Measurements from ENCODE around the gene PRELID3B.

The PRELID3B gene

DNA sequence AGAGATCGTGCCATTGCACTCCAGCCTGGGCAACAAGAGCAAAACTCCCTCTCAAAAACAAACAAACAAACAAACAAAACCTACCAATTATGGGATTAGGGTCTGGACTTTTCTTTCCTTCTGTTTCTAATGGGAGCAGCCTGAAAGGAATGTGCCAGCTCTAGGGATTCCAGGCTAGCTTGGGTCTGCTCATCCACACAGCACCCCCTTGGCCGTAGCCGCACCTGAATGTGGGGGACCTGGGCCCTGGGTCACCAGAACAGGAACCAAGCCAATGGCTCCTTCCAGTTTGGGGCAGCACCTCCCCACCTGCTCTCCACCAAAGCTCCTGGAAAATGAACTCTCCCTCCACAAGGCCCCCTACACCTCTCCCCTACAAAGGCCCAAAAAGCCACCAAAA, 42.3 kb downstream of the PRELID3B start:
- no peaks in the 10 kb centered on the region for H3K27me3 ChIP-seq (ENCODE audit: low read depth, low read length)
- H3K4me3 ChIP-seq (ENCODE audit: low read depth in 1 of 2, low read length in 2 of 2), result no peak overlapping the region
- no peaks in the 10 kb centered on the region for H3K9me3 ChIP-seq (ENCODE audit: control insufficient read depth in 1 of 2, low read length in 2 of 2)
- H3K27ac ChIP-seq (ENCODE audit: low read length), result no peak overlapping the region
- peaks cover 25 to 65% of the 10 kb centered on the region in 2 donors for H3K36me3 ChIP-seq (ENCODE audit: control insufficient read depth in 1 of 2, insufficient read depth in 2 of 2, low read length in 2 of 2)
- peaks cover 10 to 23% of the 10 kb centered on the region in 2 donors for H3K4me1 ChIP-seq (ENCODE audit: control insufficient read depth in 1 of 2, insufficient read depth in 2 of 2, low read length in 2 of 2)

DNA sequence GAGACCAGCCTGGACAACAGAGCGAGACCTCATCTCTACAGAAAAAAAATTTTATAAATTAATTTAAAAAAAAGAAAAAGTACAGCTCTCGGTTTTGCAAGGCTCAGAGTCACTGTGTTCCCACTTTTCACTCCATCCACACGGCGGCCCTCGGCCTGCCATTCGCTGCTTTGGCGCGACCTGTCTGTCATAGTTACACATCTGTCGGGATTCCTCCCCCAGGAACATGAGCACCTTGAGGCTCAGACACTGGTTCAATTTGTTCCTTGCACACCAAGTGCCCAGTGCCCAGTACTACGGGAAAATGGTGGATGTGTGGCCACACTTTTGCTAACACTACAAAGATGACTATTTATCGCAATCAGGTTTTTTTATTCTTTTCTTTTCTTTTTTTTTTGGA, 43.9 kb downstream of the PRELID3B start:
- H3K36me3 ChIP-seq (ENCODE audit: control insufficient read depth in 1 of 2, insufficient read depth in 2 of 2, low read length in 2 of 2), result peaks cover 36 to 77% of the 10 kb centered on the region in 2 donors

DNA sequence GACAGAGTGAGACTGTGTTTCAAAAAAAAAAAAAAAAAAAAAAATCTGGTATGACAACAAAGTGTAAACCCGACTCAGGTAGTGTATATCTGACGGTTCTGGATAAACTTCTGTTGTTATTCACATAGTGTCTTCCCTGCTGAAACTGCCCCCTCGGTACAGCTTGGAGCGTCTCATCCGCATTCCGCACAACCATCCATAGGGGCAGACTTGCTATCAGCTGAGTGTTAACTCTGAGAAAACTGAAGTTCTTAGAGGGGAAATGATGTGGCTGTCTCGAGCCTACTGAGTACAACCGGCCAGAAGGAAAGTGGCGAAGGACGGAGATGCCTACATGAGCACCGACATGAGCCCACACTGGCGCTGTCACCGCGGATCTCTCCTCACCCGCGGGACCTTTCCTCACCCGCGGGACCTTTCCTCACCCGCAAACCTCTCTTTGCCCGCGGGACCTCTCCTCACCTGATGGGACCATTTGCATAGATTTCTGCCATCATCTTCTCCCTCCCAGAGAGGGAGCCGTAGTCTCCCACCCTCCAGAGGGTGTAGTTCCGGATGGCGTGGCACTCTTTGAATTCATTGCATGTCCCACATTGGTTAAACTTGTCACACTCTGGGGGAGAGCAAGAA, 45.3 kb downstream of the PRELID3B start:
- Histone ChIP-seq H3K27me3 (ENCODE audit: low read depth, low read length) (no peaks in the 10 kb centered on the region), H3K36me3 (ENCODE audit: control insufficient read depth in 1 of 2, insufficient read depth in 2 of 2, low read length in 2 of 2) (peaks cover 35 to 85% of the 10 kb centered on the region in 2 donors), H3K4me3 (ENCODE audit: low read depth in 1 of 2, low read length in 2 of 2) (no peak overlapping the region), H3K27ac (ENCODE audit: low read length) (no peak overlapping the region), H3K9me3 (ENCODE audit: control insufficient read depth in 1 of 2, low read length in 2 of 2) (no peaks in the 10 kb centered on the region), H3K4me1 (ENCODE audit: control insufficient read depth in 1 of 2, insufficient read depth in 2 of 2, low read length in 2 of 2) (no peaks in the 10 kb centered on the region)

More for the DNA sequence above, 43.9 kb downstream of the PRELID3B start:
- no peaks in the 10 kb centered on the region for H3K27me3 ChIP-seq (ENCODE audit: low read depth, low read length)
- H3K4me3 ChIP-seq (ENCODE audit: low read depth in 1 of 2, low read length in 2 of 2), result no peak overlapping the region
- no peak overlapping the region for H3K27ac ChIP-seq (ENCODE audit: low read length)
- no peaks in the 10 kb centered on the region for H3K9me3 ChIP-seq (ENCODE audit: control insufficient read depth in 1 of 2, low read length in 2 of 2)
- H3K4me1 ChIP-seq (ENCODE audit: control insufficient read depth in 1 of 2, insufficient read depth in 2 of 2, low read length in 2 of 2), result peaks cover 0 to 7% of the 10 kb centered on the region in 2 donors

DNA sequence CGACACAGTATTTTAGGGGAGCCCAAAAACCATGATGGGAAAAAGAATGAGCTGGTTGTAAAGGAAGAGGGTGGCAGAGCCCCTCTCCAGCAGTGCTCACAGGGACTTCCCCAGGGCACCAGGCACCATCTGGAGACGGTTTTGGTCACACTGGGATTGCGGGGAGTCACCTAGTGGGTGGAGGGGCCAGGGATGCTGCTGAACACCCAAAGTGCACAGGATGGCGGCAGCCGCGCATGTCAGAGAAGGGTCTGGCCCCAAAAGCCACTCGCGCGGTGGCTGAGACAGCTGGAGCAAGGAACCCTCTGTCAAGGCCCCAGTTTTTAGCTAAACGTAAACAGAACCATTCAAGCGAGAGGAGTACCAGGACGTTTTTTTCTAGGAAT, 46.4 kb downstream of the PRELID3B start:
- no peaks in the 10 kb centered on the region for H3K9me3 ChIP-seq (ENCODE audit: control insufficient read depth in 1 of 2, low read length in 2 of 2)
- peaks cover 36 to 84% of the 10 kb centered on the region in 2 donors for H3K36me3 ChIP-seq (ENCODE audit: control insufficient read depth in 1 of 2, insufficient read depth in 2 of 2, low read length in 2 of 2)
- no peak overlapping the region for H3K4me3 ChIP-seq (ENCODE audit: low read depth in 1 of 2, low read length in 2 of 2)
- H3K4me1 ChIP-seq (ENCODE audit: control insufficient read depth in 1 of 2, insufficient read depth in 2 of 2, low read length in 2 of 2), result no peaks in the 10 kb centered on the region
- no peaks in the 10 kb centered on the region for H3K27me3 ChIP-seq (ENCODE audit: low read depth, low read length)
- no peak overlapping the region for H3K27ac ChIP-seq (ENCODE audit: low read length)

DNA sequence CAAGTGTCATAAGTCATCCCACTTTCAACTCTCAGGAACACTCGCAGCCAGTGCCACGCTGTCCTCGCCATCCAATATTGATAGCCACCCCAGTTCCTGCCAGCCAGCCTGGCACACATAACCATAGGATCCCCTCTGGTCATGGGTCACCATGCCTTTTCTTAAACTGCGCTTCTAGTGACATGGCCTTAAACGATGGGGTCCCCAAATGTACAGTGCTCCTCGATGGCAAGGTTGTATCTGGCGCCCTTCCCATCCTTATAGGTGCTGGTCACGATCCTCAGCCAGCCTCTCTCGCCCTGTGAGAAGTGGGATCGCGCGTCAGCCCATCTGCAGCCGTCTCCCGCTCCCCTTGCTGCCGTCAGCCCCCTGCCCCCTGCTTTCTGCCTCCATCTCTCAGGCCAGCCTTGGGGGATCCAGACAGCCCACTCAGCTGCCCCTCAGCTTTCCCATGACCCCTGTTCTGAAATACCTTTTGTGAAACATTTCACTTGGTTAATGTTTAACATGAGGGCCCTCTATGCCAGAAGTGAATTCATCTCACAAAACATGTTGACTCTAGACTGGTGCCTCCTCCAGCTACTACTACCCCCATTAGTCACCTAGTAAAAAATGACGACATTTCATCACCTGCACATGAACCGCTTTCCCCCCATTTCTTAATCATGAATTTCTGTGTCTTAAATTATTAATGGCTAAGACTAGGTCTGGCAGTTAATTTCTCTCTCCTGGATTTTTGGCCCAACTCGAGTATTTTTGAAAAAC, 46.9 kb downstream of the PRELID3B start:
- Histone ChIP-seq H3K36me3 (ENCODE audit: control insufficient read depth in 1 of 2, insufficient read depth in 2 of 2, low read length in 2 of 2) (peaks cover 41 to 84% of the 10 kb centered on the region in 2 donors), H3K27ac (ENCODE audit: low read length) (no peak overlapping the region), H3K27me3 (ENCODE audit: low read depth, low read length) (no peaks in the 10 kb centered on the region), H3K4me3 (ENCODE audit: low read depth in 1 of 2, low read length in 2 of 2) (no peak overlapping the region), H3K4me1 (ENCODE audit: control insufficient read depth in 1 of 2, insufficient read depth in 2 of 2, low read length in 2 of 2) (no peaks in the 10 kb centered on the region), H3K9me3 (ENCODE audit: control insufficient read depth in 1 of 2, low read length in 2 of 2) (no peaks in the 10 kb centered on the region)

DNA sequence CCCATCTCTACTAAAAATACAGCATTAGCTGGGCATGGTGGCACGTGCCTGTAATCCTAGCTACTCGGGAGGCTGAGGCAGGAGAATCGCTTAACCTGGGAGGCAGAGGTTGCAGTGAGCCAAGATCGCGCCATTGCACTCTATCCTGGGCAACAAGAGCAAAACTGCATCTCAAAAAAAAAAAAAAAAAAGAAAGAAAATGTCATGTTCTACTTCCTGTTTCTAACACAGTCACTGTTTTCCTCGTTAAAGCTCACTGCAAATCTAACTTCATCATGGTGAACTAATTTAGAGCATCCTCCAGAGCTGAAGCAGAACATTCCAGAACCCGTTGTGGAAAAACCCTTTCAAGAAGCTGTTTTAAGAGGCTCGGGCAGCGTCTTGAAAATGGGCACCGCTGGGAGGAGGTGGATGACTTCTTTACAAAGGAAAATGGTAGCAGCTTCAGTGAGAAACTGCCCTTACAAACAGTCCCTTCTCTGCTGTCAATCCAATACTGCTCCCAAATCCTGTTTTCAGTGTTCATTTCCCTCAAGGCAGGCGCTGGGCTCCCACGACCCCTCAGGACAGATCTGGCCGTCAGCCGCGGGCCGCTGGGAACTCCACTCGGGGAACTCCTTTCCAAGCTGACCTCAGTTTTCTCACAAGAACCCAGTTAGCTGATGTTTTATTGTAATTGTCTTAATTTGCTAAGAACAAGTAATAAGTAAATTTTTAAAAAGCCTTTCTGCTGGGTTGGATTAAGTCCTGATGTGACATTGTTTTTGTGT, 48.0 kb downstream of the PRELID3B start:
- Histone ChIP-seq H3K36me3 (ENCODE audit: control insufficient read depth in 1 of 2, insufficient read depth in 2 of 2, low read length in 2 of 2) (peaks cover 47 to 87% of the 10 kb centered on the region in 2 donors), H3K9me3 (ENCODE audit: control insufficient read depth in 1 of 2, low read length in 2 of 2) (no peaks in the 10 kb centered on the region), H3K4me3 (ENCODE audit: low read depth in 1 of 2, low read length in 2 of 2) (no peak overlapping the region), H3K27me3 (ENCODE audit: low read depth, low read length) (no peaks in the 10 kb centered on the region), H3K4me1 (ENCODE audit: control insufficient read depth in 1 of 2, insufficient read depth in 2 of 2, low read length in 2 of 2) (no peaks in the 10 kb centered on the region), H3K27ac (ENCODE audit: low read length) (no peak overlapping the region)

DNA sequence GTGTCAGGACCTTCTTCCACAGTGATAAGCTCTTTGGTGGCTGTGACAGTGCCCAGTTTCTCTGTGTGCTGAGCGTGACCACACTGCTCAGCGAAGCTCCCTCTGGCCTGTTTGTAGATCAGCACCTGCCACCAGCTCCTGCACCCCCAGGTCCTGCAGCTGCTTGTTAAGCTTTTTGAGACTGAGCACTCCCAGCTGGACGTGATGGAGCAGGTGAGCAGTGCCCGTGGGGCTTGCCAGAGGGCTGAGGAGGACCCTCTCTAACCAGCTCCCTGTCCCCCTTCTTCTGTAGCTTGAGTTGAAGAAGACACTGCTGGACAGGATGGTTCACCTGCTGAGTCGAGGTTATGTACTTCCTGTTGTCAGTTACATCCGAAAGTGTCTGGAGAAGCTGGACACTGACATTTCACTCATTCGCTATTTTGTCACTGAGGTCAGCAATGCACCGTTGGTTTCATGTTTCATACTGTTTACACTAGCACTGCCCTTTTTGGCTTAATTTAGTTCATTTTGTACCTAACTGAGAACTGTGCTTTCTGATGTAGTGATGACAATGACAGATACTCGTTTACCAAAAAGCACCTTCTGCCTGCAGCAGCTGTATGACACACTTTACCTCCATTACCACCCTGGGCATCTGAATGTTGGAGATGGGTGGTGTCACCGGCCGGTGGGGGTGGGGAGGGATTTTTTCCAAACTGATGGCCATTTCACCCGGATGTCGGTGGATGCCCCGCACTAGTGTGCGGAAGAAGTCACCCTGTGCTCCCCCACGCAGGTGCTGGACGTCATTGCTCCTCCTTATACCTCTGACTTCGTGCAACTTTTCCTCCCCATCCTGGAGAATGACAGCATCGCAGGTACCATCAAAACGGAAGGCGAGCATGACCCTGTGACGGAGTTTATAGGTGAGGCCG, 49.0 kb downstream of the PRELID3B start:
- Histone ChIP-seq H3K4me3 (ENCODE audit: low read depth in 1 of 2, low read length in 2 of 2) (no peak overlapping the region), H3K27ac (ENCODE audit: low read length) (no peak overlapping the region), H3K9me3 (ENCODE audit: control insufficient read depth in 1 of 2, low read length in 2 of 2) (no peaks in the 10 kb centered on the region), H3K36me3 (ENCODE audit: control insufficient read depth in 1 of 2, insufficient read depth in 2 of 2, low read length in 2 of 2) (peaks cover 56 to 87% of the 10 kb centered on the region in 2 donors), H3K4me1 (ENCODE audit: control insufficient read depth in 1 of 2, insufficient read depth in 2 of 2, low read length in 2 of 2) (no peaks in the 10 kb centered on the region), H3K27me3 (ENCODE audit: low read depth, low read length) (no peaks in the 10 kb centered on the region)

DNA sequence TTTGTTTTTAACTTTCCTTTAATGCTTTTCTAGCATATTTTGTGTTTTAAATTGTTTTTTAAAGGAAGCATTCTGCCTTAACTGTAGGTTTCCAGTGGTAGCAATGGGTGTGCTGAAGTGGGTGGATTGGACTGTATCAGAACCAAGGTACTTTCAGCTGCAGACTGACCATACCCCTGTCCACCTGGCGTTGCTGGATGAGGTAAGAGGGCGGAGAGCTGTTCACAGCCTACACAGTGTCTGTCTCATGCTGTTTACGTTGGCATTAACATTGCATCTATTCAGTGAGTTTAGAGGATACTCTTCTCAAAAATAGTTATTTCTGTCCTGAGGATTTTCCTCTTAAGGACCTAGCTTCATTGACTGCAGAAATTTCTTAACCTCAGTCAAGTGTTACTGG, 49.7 kb downstream of the PRELID3B start:
- Histone ChIP-seq H3K27me3 (ENCODE audit: low read depth, low read length) (no peaks in the 10 kb centered on the region), H3K4me3 (ENCODE audit: low read depth in 1 of 2, low read length in 2 of 2) (no peak overlapping the region), H3K4me1 (ENCODE audit: control insufficient read depth in 1 of 2, insufficient read depth in 2 of 2, low read length in 2 of 2) (no peaks in the 10 kb centered on the region), H3K36me3 (ENCODE audit: control insufficient read depth in 1 of 2, insufficient read depth in 2 of 2, low read length in 2 of 2) (peaks cover 63 to 92% of the 10 kb centered on the region in 2 donors), H3K9me3 (ENCODE audit: control insufficient read depth in 1 of 2, low read length in 2 of 2) (no peaks in the 10 kb centered on the region), H3K27ac (ENCODE audit: low read length) (no peak overlapping the region)

DNA sequence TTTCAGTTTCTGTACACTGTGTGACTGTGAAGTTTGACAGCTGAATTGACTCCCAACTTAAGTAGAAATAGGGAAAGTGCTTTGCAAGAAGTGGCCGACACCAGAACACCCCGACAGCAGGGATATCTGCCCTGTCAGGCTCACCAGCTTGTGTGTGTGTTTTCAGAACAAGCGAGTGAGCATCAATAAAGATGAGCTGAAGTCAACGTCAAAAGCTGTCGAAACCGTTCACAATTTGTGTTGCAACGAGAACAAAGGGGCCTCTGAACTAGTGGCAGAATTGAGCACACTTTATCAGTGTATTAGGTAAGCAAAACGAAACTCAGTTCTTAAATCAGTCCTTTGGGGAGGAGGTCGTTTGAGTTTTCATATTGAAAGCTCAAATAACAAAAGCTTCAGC, 50.9 kb downstream of the PRELID3B start:
- no peak overlapping the region for H3K4me3 ChIP-seq (ENCODE audit: low read depth in 1 of 2, low read length in 2 of 2)
- no peak overlapping the region for H3K27ac ChIP-seq (ENCODE audit: low read length)
- H3K36me3 ChIP-seq (ENCODE audit: control insufficient read depth in 1 of 2, insufficient read depth in 2 of 2, low read length in 2 of 2), result peaks cover 75 to 92% of the 10 kb centered on the region in 2 donors
- H3K4me1 ChIP-seq (ENCODE audit: control insufficient read depth in 1 of 2, insufficient read depth in 2 of 2, low read length in 2 of 2), result no peaks in the 10 kb centered on the region
- H3K9me3 ChIP-seq (ENCODE audit: control insufficient read depth in 1 of 2, low read length in 2 of 2), result no peaks in the 10 kb centered on the region
- no peaks in the 10 kb centered on the region for H3K27me3 ChIP-seq (ENCODE audit: low read depth, low read length)

DNA sequence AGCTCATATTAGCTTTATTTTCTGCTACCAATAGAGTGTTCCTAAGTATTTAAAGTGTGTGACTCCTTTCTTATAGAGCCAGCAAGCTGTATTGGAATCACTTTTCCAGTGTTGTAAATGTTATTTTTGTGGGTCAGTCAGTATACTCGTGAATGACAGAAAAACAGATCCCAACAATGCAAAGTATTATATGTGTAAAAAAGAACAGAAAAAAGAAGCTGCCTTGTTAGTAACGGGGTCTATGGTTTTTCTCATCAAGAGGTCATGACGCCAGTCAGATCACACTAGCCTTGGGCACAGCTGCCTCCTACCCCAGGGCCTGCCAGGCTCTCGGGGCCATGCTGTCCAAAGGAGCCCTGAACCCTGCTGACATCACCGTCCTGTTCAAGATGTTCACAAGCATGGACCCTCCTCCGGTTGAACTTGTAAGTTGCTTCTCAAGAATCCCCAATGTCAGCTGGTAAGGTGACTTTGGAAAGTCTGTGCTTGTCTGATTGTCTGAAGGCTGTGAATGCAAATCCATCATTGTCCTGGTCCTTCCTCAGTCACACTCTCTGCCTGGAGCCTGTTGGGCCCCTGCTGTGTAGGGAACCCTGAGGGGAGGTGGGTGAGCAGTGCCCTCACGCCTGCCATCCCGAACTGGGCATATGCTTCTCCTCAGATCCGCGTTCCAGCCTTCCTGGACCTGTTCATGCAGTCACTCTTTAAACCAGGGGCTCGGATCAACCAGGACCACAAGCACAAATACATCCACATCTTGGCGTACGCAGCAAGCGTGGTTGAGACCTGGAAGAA, 51.7 kb downstream of the PRELID3B start:
- no peaks in the 10 kb centered on the region for H3K27me3 ChIP-seq (ENCODE audit: low read depth, low read length)
- no peaks in the 10 kb centered on the region for H3K4me1 ChIP-seq (ENCODE audit: control insufficient read depth in 1 of 2, insufficient read depth in 2 of 2, low read length in 2 of 2)
- no peak overlapping the region for H3K4me3 ChIP-seq (ENCODE audit: low read depth in 1 of 2, low read length in 2 of 2)
- H3K9me3 ChIP-seq (ENCODE audit: control insufficient read depth in 1 of 2, low read length in 2 of 2), result no peaks in the 10 kb centered on the region
- H3K27ac ChIP-seq (ENCODE audit: low read length), result no peak overlapping the region
- H3K36me3 ChIP-seq (ENCODE audit: control insufficient read depth in 1 of 2, insufficient read depth in 2 of 2, low read length in 2 of 2), result peaks cover 72 to 88% of the 10 kb centered on the region in 2 donors

Measured in muscle layer of duodenum (tissue), 2 donors.